Spleen (tissue), 11 donors: ENCODE data around the gene OR13C8. TPM values are rescaled to one million over a fixed set of nuclear protein-coding genes. Genes with fewer than 3 reads are reported as not detected.
"Not testable (repeated sequence)": the region's sequence is repeated elsewhere in the genome, so short reads cannot be mapped to it uniquely, and the experiment has no call there.

Experiments
- DNase-seq: peaks from one replicate; pipeline ENCODE4 v3.0.0-alpha.2; 2020
- H3K27ac ChIP-seq, 8 donors: fragments of 200-600 bp; sonication (generic) in 7 of 8; 1 replicate in 4 of 8; 2 replicates in 4 of 8; pipeline versions ENCODE4 v1.5.0 to v1.8.0; 2016 to 2021; ENCODE audit warnings: inconsistent platforms in 4 of 8, mild to moderate bottlenecking in 4 of 8, moderate library complexity in 1 of 8
- H3K27me3 ChIP-seq, 7 donors: fragments of 200-600 bp; sonication (generic) in 6 of 7; replicated peaks in 1 of 7; 1 replicate in 4 of 7; 2 replicates in 3 of 7; pipeline versions ENCODE4 v1.5.0 to v1.8.0; 2016 to 2021; ENCODE audit warnings: inconsistent platforms in 3 of 7, mild to moderate bottlenecking in 1 of 7
- H3K36me3 ChIP-seq, 6 donors: fragments of 200-600 bp; sonication (generic) in 5 of 6; 1 replicate in 4 of 6; 2 replicates in 2 of 6; pipeline versions ENCODE4 v1.5.0 to v1.8.0; 2016 to 2021; ENCODE audit warnings: inconsistent platforms in 2 of 6
- H3K4me1 ChIP-seq, 6 donors: fragments of 200-600 bp; sonication (generic) in 5 of 6; 1 replicate in 3 of 6; 2 replicates in 3 of 6; pipeline versions ENCODE4 v1.5.0 to v1.8.0; 2016 to 2021; ENCODE audit warnings: inconsistent platforms in 3 of 6
- H3K4me3 ChIP-seq, 8 donors: fragments of 200-600 bp; sonication (generic) in 7 of 8; 1 replicate in 4 of 8; 2 replicates in 4 of 8; pipeline versions ENCODE4 v1.5.0 to v1.8.0; 2016 to 2021; ENCODE audit warnings: inconsistent platforms in 4 of 8, mild to moderate bottlenecking in 4 of 8, moderate library complexity in 2 of 8
- H3K9me3 ChIP-seq, 8 donors: fragments of 200-600 bp; sonication (generic) in 7 of 8; 1 replicate in 4 of 8; 2 replicates in 4 of 8; pipeline versions ENCODE4 v1.5.0 to v1.8.0; 2016 to 2021; ENCODE audit warnings: inconsistent platforms in 4 of 8
- POLR2A ChIP-seq, 3 donors: fragments of 450-650 bp; IDR thresholded peaks; one replicate each; pipeline ENCODE4 v1.5.1; 2017; ENCODE audit warnings: antibody characterized with exemption in 3 of 3, mild to moderate bottlenecking in 1 of 3
- POLR2AphosphoS5 ChIP-seq, 3 donors: sonication (generic); formaldehyde crosslinking; IDR thresholded peaks; one replicate each; pipeline ENCODE4 v1.5.1; 2017; ENCODE audit warnings: antibody characterized with exemption in 3 of 3
- WGBS, 5 donors: extraction: QIAGEN DNeasy Blood & Tissue Kit in 3 of 5; methylation state at CpG; one replicate each; pipeline versions ENCODE4 v1.1.5 to v1.1.7; 2013 to 2018; 5-methylcytosine and 5-hydroxymethylcytosine counted together
- intact Hi-C: fragments of 100-400 bp; cut with DNase I; formaldehyde crosslinking; loops from one replicate; pipeline ENCODE4 v1.15.0; 2023; ENCODE audit warnings: low total_unique reads
- polyA plus RNA-seq, 3 donors: library from polyadenylated mRNA; stranded (reverse); fragments of 200-250 nt; gene quantifications; one replicate each; pipeline ENCODE4 v1.2.1, GENCODE V29; 2013
- total RNA-seq, 7 donors: library from RNA; depleted of rRNA in 3 of 7; stranded (reverse); fragments of >200 nt in 3 of 7; fragmentation: NEBNext Ultra II Directional in 4 of 7; extraction: Animal tissue kit (Norgen Biotek cat#: 25700) in 4 of 7; gene quantifications; one replicate each; pipeline versions ENCODE4 v1.1.0 to v1.2.1, GENCODE V29; 2016 to 2021
- TF ChIP-seq, protein P1 (sequence below), 11 experiments: fragments of 200-600 bp in 7 of 11; fragments of 450-650 bp in 4 of 11; sonication (generic) in 4 of 11; IDR thresholded peaks in 8 of 11; conservative IDR thresholded peaks in 3 of 11; 1 replicate in 7 of 11; 2 replicates in 4 of 11; pipeline versions ENCODE4 v1.4.0 to v1.8.0; 2016 to 2021; ENCODE audit warnings: antibody characterized with exemption in 11 of 11, inconsistent platforms in 4 of 11, mild to moderate bottlenecking in 1 of 11
- donor health status: healthy with polysubstance abuse.
- donor health status: DM: no; HTN: no; CAD: no; lungs with moderate emphysema.
- donor health status: DM: no; HTN: no; CAD: no.
- donor health status: Bipolar disorder and iron deficiency.
- donor health status: healthy.
- donor health status: DM: no; HTN: no; CAD: no.
- donor health status: DM: yes; HTN: yes; CAD: no.

OR13C8 gene
- total and polyA plus RNA-seq, 10 donors = not detected

DNA sequence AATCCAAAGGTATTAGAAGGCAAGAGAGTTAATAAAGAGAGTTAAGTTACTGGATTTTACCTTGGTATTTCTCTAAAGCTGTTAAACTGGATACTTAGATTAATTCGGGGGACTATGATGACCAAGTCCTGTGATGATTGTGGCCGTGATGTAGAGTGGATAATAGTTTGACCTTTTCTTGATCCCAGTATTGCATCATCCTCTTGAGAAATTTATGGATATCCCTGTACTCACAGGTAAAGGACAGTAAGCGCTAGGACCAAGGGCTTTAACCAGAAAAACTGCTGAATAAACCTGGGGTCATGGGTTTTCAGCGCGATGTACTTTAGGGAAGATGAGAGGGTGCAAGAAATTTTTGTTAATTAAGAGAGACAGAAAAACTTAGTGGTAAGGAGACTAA is 8.3 kb downstream of the OR13C8 start:
- H3K36me3 ChIP-seq = no peaks in the 10 kb centered on the region
- intact Hi-C loops = no loop called here
- TF ChIP-seq POLR2A (IDR thresholded peaks at IDR 0.05) = no peak
- no peak for TF ChIP-seq POLR2AphosphoS5 (IDR thresholded peaks at IDR 0.05)
- TF ChIP-seq, protein P1, sequence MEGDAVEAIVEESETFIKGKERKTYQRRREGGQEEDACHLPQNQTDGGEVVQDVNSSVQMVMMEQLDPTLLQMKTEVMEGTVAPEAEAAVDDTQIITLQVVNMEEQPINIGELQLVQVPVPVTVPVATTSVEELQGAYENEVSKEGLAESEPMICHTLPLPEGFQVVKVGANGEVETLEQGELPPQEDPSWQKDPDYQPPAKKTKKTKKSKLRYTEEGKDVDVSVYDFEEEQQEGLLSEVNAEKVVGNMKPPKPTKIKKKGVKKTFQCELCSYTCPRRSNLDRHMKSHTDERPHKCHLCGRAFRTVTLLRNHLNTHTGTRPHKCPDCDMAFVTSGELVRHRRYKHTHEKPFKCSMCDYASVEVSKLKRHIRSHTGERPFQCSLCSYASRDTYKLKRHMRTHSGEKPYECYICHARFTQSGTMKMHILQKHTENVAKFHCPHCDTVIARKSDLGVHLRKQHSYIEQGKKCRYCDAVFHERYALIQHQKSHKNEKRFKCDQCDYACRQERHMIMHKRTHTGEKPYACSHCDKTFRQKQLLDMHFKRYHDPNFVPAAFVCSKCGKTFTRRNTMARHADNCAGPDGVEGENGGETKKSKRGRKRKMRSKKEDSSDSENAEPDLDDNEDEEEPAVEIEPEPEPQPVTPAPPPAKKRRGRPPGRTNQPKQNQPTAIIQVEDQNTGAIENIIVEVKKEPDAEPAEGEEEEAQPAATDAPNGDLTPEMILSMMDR (IDR thresholded peaks at IDR 0.05 in 8 of 11, conservative IDR thresholded peaks at IDR 0.05 in 3 of 11) = no peak
- H3K4me1 ChIP-seq = no peaks in the 10 kb centered on the region
- peaks cover 0 to 19% (median 12%) of the 10 kb centered on the region in 8 donors for H3K9me3 ChIP-seq
- no peak overlapping the region for H3K27ac ChIP-seq
- no peak overlapping the region for H3K4me3 ChIP-seq
- WGBS, 5 donors = 83 to 90% (median 85%) methylated on average over 5 of the region's 5 CpGs
- no peak for DNase-seq
- no peaks in the 10 kb centered on the region for H3K27me3 ChIP-seq

DNA sequence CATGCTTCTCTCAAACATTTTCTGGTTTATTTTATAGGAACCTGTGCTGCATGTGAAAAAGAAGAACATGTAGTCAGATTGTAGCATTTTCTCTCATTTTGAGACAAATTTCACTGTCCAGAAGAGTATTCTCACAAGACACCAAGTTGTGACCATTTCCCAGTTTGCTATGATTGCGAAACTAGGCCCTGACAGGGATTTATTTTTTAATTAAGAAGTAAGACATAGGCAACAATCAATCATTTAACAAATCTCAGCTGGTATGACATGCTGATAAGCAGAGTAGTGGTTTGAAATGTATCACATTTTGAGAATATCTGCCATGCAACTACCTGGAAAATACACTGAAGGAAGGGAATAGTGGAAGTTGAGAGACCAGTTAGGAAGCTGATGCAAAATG is 11.6 kb downstream of the OR13C8 start:
- Histone ChIP-seq H3K4me3 (no peak overlapping the region), H3K4me1 (no peaks in the 10 kb centered on the region), H3K9me3 (no peaks in the 10 kb centered on the region), H3K27ac (no peak overlapping the region), H3K36me3 (no peaks in the 10 kb centered on the region), H3K27me3 (no peaks in the 10 kb centered on the region)
- 56 to 91% (median 76%) methylated on average over 1 of the region's 1 CpG for WGBS, 5 donors
- intact Hi-C loops = no loop called here
- DNase-seq = no peak
- no peak for TF ChIP-seq POLR2AphosphoS5 (IDR thresholded peaks at IDR 0.05)

DNA sequence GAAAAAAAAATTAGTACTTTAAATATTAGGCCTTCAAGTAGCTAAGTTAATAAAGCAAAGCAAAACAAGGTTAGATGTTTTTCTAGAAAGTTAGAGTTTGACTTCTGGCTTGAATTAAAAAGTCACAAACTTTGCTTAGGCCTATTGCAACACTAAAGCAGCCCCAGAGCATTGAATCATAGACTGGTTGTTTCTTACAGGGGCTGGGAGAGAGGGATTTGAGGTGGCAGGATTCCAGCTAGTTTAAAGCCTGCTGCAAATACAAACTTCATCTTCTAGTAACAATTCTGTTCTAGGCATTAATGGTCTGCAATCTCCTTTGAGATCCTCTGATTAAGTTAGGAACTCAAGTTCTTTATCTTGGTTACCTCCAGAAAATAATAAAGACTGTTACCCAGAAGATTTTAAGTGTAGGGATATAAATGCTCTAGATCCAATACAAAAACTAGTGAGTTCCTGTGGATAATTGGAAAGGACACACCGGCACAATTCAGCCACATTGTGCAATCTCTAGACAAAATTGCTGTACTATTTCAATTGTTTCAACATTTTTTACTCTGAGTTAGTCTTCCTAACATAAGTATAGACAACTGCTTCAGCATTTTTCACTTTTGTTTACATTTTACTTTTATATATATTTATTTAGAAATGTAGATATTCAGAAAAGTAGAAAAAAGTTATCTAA is 17.7 kb downstream of the OR13C8 start:
- Histone ChIP-seq H3K4me3 (no peak overlapping the region), H3K4me1 (no peaks in the 10 kb centered on the region), H3K9me3 (no peaks in the 10 kb centered on the region), H3K27ac (no peak overlapping the region), H3K27me3 (no peaks in the 10 kb centered on the region), H3K36me3 (no peaks in the 10 kb centered on the region)
- 0 to 82% (median 66%) methylated on average over 1 of the region's 1 CpG for WGBS, 5 donors
- no peak for DNase-seq
- intact Hi-C loops = no loop called here
- TF ChIP-seq POLR2AphosphoS5 (IDR thresholded peaks at IDR 0.05) = no peak
- TF ChIP-seq, protein P1 (IDR thresholded peaks at IDR 0.05 in 8 of 11, conservative IDR thresholded peaks at IDR 0.05 in 3 of 11) = no peak
- no peak for TF ChIP-seq POLR2A (IDR thresholded peaks at IDR 0.05)

DNA sequence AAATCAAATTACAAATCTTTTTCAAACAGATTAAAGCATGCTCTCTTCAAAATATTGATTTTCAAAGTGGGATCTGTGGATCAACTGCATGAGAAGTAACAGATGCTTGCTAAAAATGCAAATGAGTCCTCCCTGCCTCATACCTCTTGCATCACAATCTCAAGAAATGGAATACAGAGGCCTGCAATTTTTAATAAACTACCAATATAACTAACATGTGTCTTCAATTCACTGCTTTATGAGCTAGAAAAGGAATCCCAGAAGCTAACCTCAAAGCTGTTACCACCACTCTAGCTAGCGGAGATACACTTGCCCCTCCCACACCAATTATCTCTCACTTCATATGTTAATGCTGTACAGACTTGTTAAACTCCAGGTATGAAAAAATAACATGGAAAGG is 20.7 kb downstream of the OR13C8 start:
- Histone ChIP-seq H3K27ac (no peak overlapping the region), H3K9me3 (peaks cover 0 to 21% (median 2%) of the 10 kb centered on the region in 8 donors), H3K36me3 (no peaks in the 10 kb centered on the region), H3K4me3 (no peak overlapping the region), H3K27me3 (no peaks in the 10 kb centered on the region), H3K4me1 (no peaks in the 10 kb centered on the region)
- intact Hi-C loops = loop anchor here (10.0 kb wide), 1 partner anchor 45 kb away; no protein-coding TSS in a partner anchor
- 0 to 96% (median 46%) methylated on average over 1 of the region's 1 CpG for WGBS, 5 donors
- TF ChIP-seq POLR2AphosphoS5 (IDR thresholded peaks at IDR 0.05) (no peak), POLR2A (IDR thresholded peaks at IDR 0.05) (no peak)
- TF ChIP-seq, protein P1 (IDR thresholded peaks at IDR 0.05 in 8 of 11, conservative IDR thresholded peaks at IDR 0.05 in 3 of 11) = no peak
- DNase-seq = no peak

DNA sequence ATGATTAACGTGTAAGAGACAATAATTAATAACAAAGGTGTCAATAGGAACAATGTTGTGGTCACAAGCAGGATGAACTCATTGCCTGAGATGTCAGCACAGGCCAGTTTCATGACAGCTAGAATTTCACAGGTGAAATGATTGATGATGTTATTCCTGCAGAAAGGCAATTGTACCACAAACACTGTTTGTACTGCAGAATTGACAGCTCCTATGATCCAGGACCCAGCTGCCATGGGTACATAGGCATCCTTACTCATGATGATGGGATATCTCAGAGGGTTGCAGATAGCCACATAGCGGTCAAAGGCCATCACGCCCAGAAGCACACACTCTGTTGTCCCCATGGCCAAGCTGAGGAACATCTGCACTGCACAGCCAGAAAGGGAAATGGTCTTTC is 29.8 kb downstream of the OR13C8 start:
- H3K36me3 ChIP-seq = not testable (repeated sequence)
- 44 to 79% (median 65%) methylated on average over 1 to 3 of the region's 3 CpGs for WGBS, 5 donors
- intact Hi-C loops = loop anchor here (10.0 kb wide), 1 partner anchor 54 kb away; no protein-coding TSS in a partner anchor

DNA sequence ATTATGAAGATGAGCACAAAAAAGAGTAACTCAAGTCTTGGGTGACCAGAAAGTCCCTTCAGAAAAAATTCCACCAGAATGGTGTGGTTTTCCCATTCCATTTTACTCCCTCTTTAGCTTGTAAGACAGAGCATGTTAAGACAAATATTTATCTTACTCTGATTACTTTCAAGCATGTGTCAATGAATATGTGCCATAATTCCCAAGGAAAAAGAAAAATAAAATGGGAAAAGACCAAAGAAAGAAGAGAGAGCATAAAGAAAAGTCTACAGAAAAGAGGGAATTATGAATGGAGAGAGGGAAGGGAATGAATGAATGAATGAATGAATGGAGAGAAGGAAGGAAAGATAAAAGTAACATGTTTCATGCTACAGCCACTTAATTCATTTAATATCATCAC is 30.3 kb downstream of the OR13C8 start, which contains the start of gene OR13C5:
Gene OR13C5 (minus strand): TSS at position 101 of the 400 bp plus-strand sequence. CDS start 0 bp downstream, at position 101.
- not testable (repeated sequence) for H3K27ac ChIP-seq, H3K4me1 ChIP-seq, H3K27me3 ChIP-seq, H3K9me3 ChIP-seq, DNase-seq, H3K4me3 ChIP-seq, H3K36me3 ChIP-seq
- intact Hi-C loops = loop anchor here (10.0 kb wide), 1 partner anchor 55 kb away; no protein-coding TSS in a partner anchor

More for the DNA sequence above, 29.8 kb downstream of the OR13C8 start:
- DNase-seq, H3K27ac ChIP-seq, H3K9me3 ChIP-seq, H3K27me3 ChIP-seq, H3K4me3 ChIP-seq, H3K4me1 ChIP-seq: not testable (repeated sequence)
